H9 (cell line): Measurements from ENCODE around the gene BARX1. TPM values are rescaled to one million over a fixed set of nuclear protein-coding genes. Genes with fewer than 3 reads are reported as not detected.

Experiments
- DNase-seq: peaks from one replicate; pipeline ENCODE4 v3.0.0-alpha.2; 2017
- H2AFZ ChIP-seq: one replicate; pipeline ENCODE4 v1.6.1; 2013; ENCODE audit warnings: mild to moderate bottlenecking, low read length, control low read depth, moderate library complexity
- H2AK5ac ChIP-seq: 2 replicates; pipeline ENCODE4 v1.6.1; 2013; ENCODE audit warnings: low read length, control low read depth, mixed read lengths; ENCODE audit not compliant: insufficient read length
- H2BK120ac ChIP-seq: one replicate; pipeline ENCODE4 v1.6.1; 2013; ENCODE audit warnings: low read depth, mild to moderate bottlenecking, low read length, control low read depth, inconsistent platforms; ENCODE audit not compliant: poor library complexity, severe bottlenecking
- H2BK12ac ChIP-seq: 2 replicates; pipeline ENCODE4 v1.6.1; 2013; ENCODE audit warnings: low read length, control low read depth, mixed read lengths, low read depth; ENCODE audit not compliant: insufficient read length
- H2BK15ac ChIP-seq: 2 replicates; pipeline ENCODE4 v1.6.1; 2013; ENCODE audit warnings: low read depth, low read length, control low read depth
- H2BK20ac ChIP-seq: one replicate; pipeline ENCODE4 v1.6.1; 2013; ENCODE audit warnings: low read depth, mild to moderate bottlenecking, low read length, control low read depth, inconsistent platforms; ENCODE audit not compliant: poor library complexity, severe bottlenecking
- H2BK5ac ChIP-seq: 2 replicates; pipeline ENCODE4 v1.6.1; 2013; ENCODE audit warnings: low read length, control low read depth, mixed read lengths; ENCODE audit not compliant: insufficient read length
- H3K14ac ChIP-seq: 2 replicates; pipeline ENCODE4 v1.6.1; 2013; ENCODE audit warnings: low read length, control low read depth; ENCODE audit not compliant: insufficient read depth
- H3K18ac ChIP-seq: 2 replicates; pipeline ENCODE4 v1.6.1; 2013; ENCODE audit warnings: low read depth, mild to moderate bottlenecking, mixed read lengths, low read length, control low read depth; ENCODE audit not compliant: insufficient read length
- H3K23ac ChIP-seq: 2 replicates; pipeline ENCODE4 v1.6.1; 2013; ENCODE audit warnings: low read length, control low read depth, mixed read lengths, low read depth; ENCODE audit not compliant: insufficient read length
- H3K23me2 ChIP-seq: 2 replicates; pipeline ENCODE4 v1.6.1; 2013; ENCODE audit warnings: low read depth, mild to moderate bottlenecking, mixed read lengths, low read length, control low read depth; ENCODE audit not compliant: insufficient read length, poor library complexity, severe bottlenecking
- H3K27ac ChIP-seq: 2 replicates; pipeline ENCODE4 v1.5.1; 2013; ENCODE audit warnings: low read length, control low read depth, mixed read lengths, low read depth; ENCODE audit not compliant: insufficient read length
- H3K27me3 ChIP-seq: 2 replicates; pipeline ENCODE4 v1.6.1; 2013; ENCODE audit warnings: low read length, control low read depth, inconsistent platforms; ENCODE audit not compliant: insufficient read depth
- H3K4ac ChIP-seq: 2 replicates; pipeline ENCODE4 v1.6.1; 2013; ENCODE audit warnings: low read depth, mild to moderate bottlenecking, control low read depth, inconsistent platforms, low read length, moderate library complexity
- H3K4me1 ChIP-seq: 2 replicates; pipeline ENCODE4 v1.6.1; 2013; ENCODE audit warnings: low read length, control low read depth, inconsistent platforms; ENCODE audit not compliant: insufficient read depth
- H3K4me2 ChIP-seq: 2 replicates; pipeline ENCODE4 v1.6.1; 2013; ENCODE audit warnings: low read length, control low read depth, mixed read lengths; ENCODE audit not compliant: insufficient read length, insufficient read depth
- H3K56ac ChIP-seq: 2 replicates; pipeline ENCODE4 v1.6.1; 2013; ENCODE audit warnings: low read depth, mild to moderate bottlenecking, mixed read lengths, low read length, control low read depth; ENCODE audit not compliant: insufficient read length
- H3K79me1 ChIP-seq: 2 replicates; pipeline ENCODE4 v1.6.1; 2013; ENCODE audit warnings: low read depth, mild to moderate bottlenecking, moderate library complexity, low read length, control low read depth, inconsistent platforms; ENCODE audit not compliant: insufficient read depth, poor library complexity, severe bottlenecking
- H3K79me2 ChIP-seq: 2 replicates; pipeline ENCODE4 v1.6.1; 2013; ENCODE audit warnings: low read length, control low read depth, inconsistent platforms; ENCODE audit not compliant: insufficient read depth
- H3K9ac ChIP-seq: 2 replicates; pipeline ENCODE4 v1.6.1; 2013; ENCODE audit warnings: low read length, control low read depth, mixed read lengths; ENCODE audit not compliant: insufficient read length; ENCODE audit errors: extremely low read depth
- H3K9me3 ChIP-seq: one replicate; pipeline ENCODE4 v1.6.1; 2013; ENCODE audit warnings: low read depth, low read length, inconsistent platforms; ENCODE audit not compliant: control insufficient read depth
- H3T11ph ChIP-seq: one replicate; pipeline ENCODE4 v1.6.1; 2013; ENCODE audit warnings: mild to moderate bottlenecking, low read length, control low read depth, inconsistent platforms
- H4K20me1 ChIP-seq: one replicate; pipeline ENCODE4 v1.6.1; 2013; ENCODE audit not compliant: control insufficient read depth, insufficient read length, insufficient read depth
- H4K5ac ChIP-seq: 2 replicates; pipeline ENCODE4 v1.6.1; 2013; ENCODE audit warnings: low read depth, mild to moderate bottlenecking, mixed read lengths, low read length, control low read depth; ENCODE audit not compliant: insufficient read length
- H4K8ac ChIP-seq: replicated peaks from 2 replicates; pipeline ENCODE4 v1.6.1; 2013; ENCODE audit warnings: low read length, control low read depth, mixed read lengths, low read depth; ENCODE audit not compliant: insufficient read length
- H4K91ac ChIP-seq: 2 replicates; pipeline ENCODE4 v1.6.1; 2013; ENCODE audit warnings: low read depth, mild to moderate bottlenecking, moderate library complexity, mixed read lengths, low read length, control low read depth; ENCODE audit not compliant: insufficient read length
- H3K27ac Mint-ChIP-seq, 3 experiments: 2 replicates in 2 of 3; 3 replicates in 1 of 3; pipeline ENCODE4 v1.8.0; 2020 to 2021; ENCODE audit warnings: mixed read lengths in 3 of 3, mild to moderate bottlenecking in 1 of 3, moderate library complexity in 1 of 3
- H3K27me3 Mint-ChIP-seq: 2 replicates; pipeline ENCODE4 v1.8.0; 2021; ENCODE audit warnings: low read depth, mild to moderate bottlenecking, moderate library complexity, mixed read lengths
- H3K36me3 Mint-ChIP-seq, 3 experiments: 2 replicates in 2 of 3; 3 replicates in 1 of 3; pipeline ENCODE4 v1.8.0; 2020 to 2021; ENCODE audit warnings: low read depth in 3 of 3, mixed read lengths in 3 of 3; ENCODE audit not compliant: insufficient read depth in 1 of 3
- H3K4me1 Mint-ChIP-seq, 2 experiments: 2 replicates each; pipeline ENCODE4 v1.8.0; 2020; ENCODE audit warnings: mixed read lengths in 2 of 2
- H3K4me3 Mint-ChIP-seq, 2 experiments: 2 replicates in 1 of 2; 3 replicates in 1 of 2; pipeline ENCODE4 v1.8.0; 2020 to 2021; ENCODE audit warnings: mild to moderate bottlenecking in 2 of 2, mixed read lengths in 2 of 2, moderate library complexity in 1 of 2
- H3K9me3 Mint-ChIP-seq, 2 experiments: 2 replicates in 1 of 2; 3 replicates in 1 of 2; pipeline ENCODE4 v1.8.0; 2020; ENCODE audit warnings: mild to moderate bottlenecking in 2 of 2, mixed read lengths in 2 of 2, moderate library complexity in 1 of 2
- CTCF ChIP-seq: fragments of 200-600 bp; sonication (generic); conservative IDR thresholded peaks from 3 replicates; pipeline ENCODE4 v1.8.0; 2021; ENCODE audit warnings: antibody characterized with exemption, mild to moderate bottlenecking
- WGBS: extraction: QIAGEN DNeasy Blood & Tissue Kit; methylation state at CpG from one replicate; pipeline ENCODE4 v1.1.7; 2013; ENCODE audit warnings: missing lambda C conversion rate, low lambda C conversion rate, mixed read lengths; ENCODE audit not compliant: insufficient read length; ENCODE audit errors: extremely low coverage; 5-methylcytosine and 5-hydroxymethylcytosine counted together
- total RNA-seq: library from RNA; stranded (reverse); gene quantifications from 2 replicates; pipeline ENCODE4 v1.2.1, GENCODE V29; 2021

BARX1 gene
- total RNA-seq, 1 experiment from 2014 or later, result 1.2 TPM

- no peak overlapping the region for H2BK20ac ChIP-seq
- no peaks in the 10 kb centered on the region for H3K4me1 ChIP-seq
- H4K91ac ChIP-seq, result no peak overlapping the region
- H3K18ac ChIP-seq, result no peak overlapping the region
- H3K36me3 Mint-ChIP-seq, result no peaks in the 10 kb centered on the region
- no peaks in the 10 kb centered on the region for H3K9me3 ChIP-seq
- H3K79me2 ChIP-seq, result no peaks in the 10 kb centered on the region
- peaks cover 8 to 17% of the 10 kb centered on the region in 2 experiments for H3K4me1 Mint-ChIP-seq
- H2BK5ac ChIP-seq, result no peak overlapping the region
- no peak overlapping the region for H3K23ac ChIP-seq
- H4K8ac ChIP-seq, result no peak overlapping the region
- no peak for DNase-seq
- H2AFZ ChIP-seq, result no peak overlapping the region
- H3K27me3 ChIP-seq, result no peaks in the 10 kb centered on the region
- H2BK120ac ChIP-seq, result no peak overlapping the region
- H3K4me2 ChIP-seq, result no peak overlapping the region
- H3K4ac ChIP-seq, result no peak overlapping the region
- H3K56ac ChIP-seq, result no peak overlapping the region
- H3K9ac ChIP-seq, result no peak overlapping the region
- H3K9me3 Mint-ChIP-seq, result no peaks in the 10 kb centered on the region
- H4K5ac ChIP-seq, result no peak overlapping the region
- H3K79me1 ChIP-seq, result no peaks in the 10 kb centered on the region
- no CpG with 5 or more reads among the region's 21 CpGs for WGBS
- no peak overlapping the region for H3K27ac ChIP-seq
- H4K20me1 ChIP-seq, result peaks cover 3% of the 10 kb centered on the region
- H3K27me3 Mint-ChIP-seq, result peaks cover 9% of the 10 kb centered on the region
- H2BK15ac ChIP-seq, result no peak overlapping the region
- H3K27ac Mint-ChIP-seq, result peak overlapping the region in 1 of 3 experiments; percentile 62; a peak in 1 of 7 replicates
- no peak overlapping the region; the same call in 1 of the 2 replicates for H3K14ac ChIP-seq
- no peak overlapping the region for H2AK5ac ChIP-seq
- H3K23me2 ChIP-seq, result no peaks in the 10 kb centered on the region
- H2BK12ac ChIP-seq, result no peak overlapping the region
- H3K4me3 Mint-ChIP-seq, result no peak overlapping the region
- H3T11ph ChIP-seq, result no peak overlapping the region
- TF ChIP-seq CTCF, result no peak
These were observed 34.9 kb downstream of the BARX1 start for GRCh38 chr9:93920131-93920800.
